ENCODE data around the gene PMF1.

GRCh38 chr1:156212833-156213643, at the start of gene PMF1:
- TF ChIP-seq CTCF (IDR thresholded peaks at IDR 0.05; ENCODE audit: low read depth, low read length, missing input control) (no peak), REST (IDR thresholded peaks at IDR 0.05) (peak; percentile 82), TAF1 (conservative IDR thresholded peaks at IDR 0.05) (peak; percentile 86), YY1 (IDR thresholded peaks at IDR 0.05) (peak; percentile 99), ZBTB33 (IDR thresholded peaks at IDR 0.05) (peak; percentile 99), MAX (IDR thresholded peaks at IDR 0.05) (peak; percentile 14), RAD21 (IDR thresholded peaks at IDR 0.05) (peak; percentile 28), SP1 (IDR thresholded peaks at IDR 0.05) (peak; percentile 90), RXRA (IDR thresholded peaks at IDR 0.05) (peak; percentile 34 to 36), FOXA1 (IDR thresholded peaks at IDR 0.05) (peak; percentile 42)

Measured in liver (tissue), 3 donors.